ENCODE data around the gene TBC1D9. TPM values are rescaled to one million over a fixed set of nuclear protein-coding genes. Genes with fewer than 3 reads are reported as not detected.
"Not testable (repeated sequence)": the region's sequence is repeated elsewhere in the genome, so short reads cannot be mapped to it uniquely, and the experiment has no call there.

The TBC1D9 gene
- polyA plus RNA-seq: 1 to 10 TPM in 1 of 3 donors, under 1 TPM in 2; 0.21 to 1.1 (median 0.22) TPM

DNA sequence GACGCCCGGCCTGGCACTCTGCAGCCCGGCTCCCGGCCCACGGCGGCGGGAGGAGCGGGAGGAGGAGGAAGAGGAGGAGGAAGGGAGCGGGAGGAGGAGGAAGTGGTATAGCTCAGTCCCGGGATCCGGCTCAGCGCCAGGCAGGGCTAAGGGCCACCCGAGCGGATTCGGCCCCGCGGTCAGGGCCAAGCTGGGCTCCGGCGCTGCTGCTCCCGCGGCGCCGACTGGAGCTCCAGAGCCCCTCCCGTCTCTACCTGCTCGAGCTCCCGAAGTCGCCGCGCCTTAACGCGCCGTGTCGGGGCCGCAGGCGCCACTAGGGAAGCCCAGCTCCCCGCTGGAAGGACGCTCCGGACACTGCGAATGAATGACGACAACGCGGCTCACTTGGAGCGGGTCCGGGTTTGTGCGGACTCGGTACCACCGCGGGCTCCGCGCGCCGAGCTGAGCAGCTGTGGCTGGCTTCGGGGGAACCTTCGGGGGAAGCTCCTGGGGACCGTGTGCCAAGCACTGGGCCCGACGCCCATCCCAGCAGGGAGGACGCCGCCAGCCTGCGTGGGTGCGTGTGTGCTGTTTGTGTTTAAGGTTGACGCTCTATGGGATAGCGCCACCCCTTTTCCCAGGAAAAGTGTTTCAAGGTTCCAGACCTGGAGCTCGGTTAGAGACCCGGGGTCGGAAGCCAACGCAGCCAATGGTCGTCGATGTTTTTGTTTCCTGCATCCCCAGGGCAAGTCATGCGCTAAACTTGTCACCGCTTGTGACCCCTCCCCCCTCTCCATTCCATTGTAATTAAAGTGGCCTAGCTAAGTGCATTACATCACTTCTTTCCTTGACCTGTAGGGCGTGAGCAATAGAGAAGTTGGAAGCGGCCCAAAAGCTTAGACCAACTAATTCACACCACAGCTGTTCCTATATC, at the start of gene TBC1D9:
Gene TBC1D9, minus strand, starts transcription at position 67 of the 913 bp plus-strand sequence. CDS start 340 bp downstream, outside the sequence.
- peaks cover 0 to 5% (median 3%) of the 10 kb centered on the region in 6 donors for H3K9me3 Mint-ChIP-seq
- H3K27ac Mint-ChIP-seq: no peak within 1 kb of the TSS
- peak within 1 kb of the TSS in 4 of 5 donors; percentile 29 to 54 (median 39) for H3K4me3 Mint-ChIP-seq
- peak in 1 of 3 donors; percentile 2 for DNase-seq
- H3K4me1 Mint-ChIP-seq: peaks cover 5 to 10% of the 10 kb centered on the region in 2 donors
- H3K36me3 Mint-ChIP-seq: peaks cover 0 to 3% (median 0%) of the 10 kb centered on the region in 3 donors
- H3K27me3 Mint-ChIP-seq (ENCODE audit: low read depth in 3 of 3): peaks cover 10 to 18% (median 13%) of the 10 kb centered on the region in 3 donors

DNA sequence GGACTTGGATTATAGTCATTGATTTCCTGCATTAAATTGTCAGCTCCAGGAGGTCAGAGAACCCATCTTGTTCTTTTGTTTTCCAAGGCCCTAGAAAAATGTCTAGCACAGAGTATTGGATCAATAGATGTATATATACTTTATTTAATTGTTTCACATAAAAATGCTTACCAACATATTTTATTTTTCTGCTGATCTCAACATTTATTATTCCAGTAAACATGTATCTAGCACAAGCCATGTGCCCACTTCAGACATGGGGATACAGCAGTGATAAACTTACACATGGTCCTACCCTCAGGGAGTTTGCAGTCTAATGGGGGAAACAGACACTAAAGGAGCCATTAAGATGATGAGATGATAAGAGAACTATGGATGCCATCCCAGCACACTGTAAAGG, 49.1 kb upstream of the TBC1D9 start:
- no peak for DNase-seq
- peaks cover 0 to 4% (median 0%) of the 10 kb centered on the region in 6 donors for H3K9me3 Mint-ChIP-seq
- H3K36me3 Mint-ChIP-seq: no peaks in the 10 kb centered on the region
- H3K4me3 Mint-ChIP-seq: no peak overlapping the region
- peaks cover 0 to 3% (median 2%) of the 10 kb centered on the region in 3 donors for H3K27me3 Mint-ChIP-seq (ENCODE audit: low read depth in 3 of 3)
- H3K27ac Mint-ChIP-seq: no peak overlapping the region
- no peaks in the 10 kb centered on the region for H3K4me1 Mint-ChIP-seq

DNA sequence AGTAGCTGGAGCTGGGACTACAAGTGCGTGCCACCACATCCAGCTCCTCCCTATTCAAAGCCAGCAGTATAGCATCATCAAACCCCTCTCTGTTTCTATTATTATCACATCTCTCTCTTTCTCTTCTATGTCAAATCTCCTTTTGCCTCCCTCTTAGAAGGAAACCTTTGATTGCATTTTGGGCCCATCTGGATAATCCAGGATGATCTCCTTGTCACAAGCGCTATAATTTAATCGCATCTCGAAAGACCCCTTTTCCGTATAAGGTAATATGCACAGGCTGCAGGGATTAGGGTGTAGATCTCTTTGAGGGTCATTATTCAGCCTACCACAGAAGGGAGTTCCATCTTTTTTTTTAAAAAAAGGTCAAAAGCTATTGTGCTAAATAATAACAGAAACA, 46.4 kb upstream of the TBC1D9 start:
- H3K27ac Mint-ChIP-seq: no peak overlapping the region
- H3K4me1 Mint-ChIP-seq: no peaks in the 10 kb centered on the region
- no peak overlapping the region for H3K4me3 Mint-ChIP-seq

DNA sequence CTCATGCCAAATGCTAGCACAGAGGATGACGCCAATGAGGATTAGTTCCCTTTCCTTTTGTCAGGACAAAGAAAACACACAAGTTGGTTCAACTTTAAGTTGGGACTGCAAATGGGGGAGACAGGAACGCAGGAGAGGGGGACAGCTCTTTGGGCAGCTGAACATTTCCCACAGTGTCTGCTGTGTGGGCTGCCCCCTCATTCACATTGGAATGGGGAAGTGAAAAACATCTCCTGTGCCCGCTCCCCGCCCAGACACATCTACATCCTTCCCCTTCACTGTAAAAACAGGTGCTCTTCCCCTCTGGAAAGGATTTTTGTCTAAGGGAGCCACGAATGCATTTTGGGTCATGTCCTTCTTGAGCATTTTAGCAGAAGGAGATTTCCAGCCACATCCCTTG, 44.5 kb upstream of the TBC1D9 start:
- Mint-ChIP-seq H3K4me3 (no peak overlapping the region), H3K27ac (no peak overlapping the region), H3K9me3 (peaks cover 0 to 3% (median 0%) of the 10 kb centered on the region in 6 donors), H3K36me3 (no peaks in the 10 kb centered on the region), H3K27me3 (ENCODE audit: low read depth in 3 of 3) (peaks cover 1 to 4% (median 3%) of the 10 kb centered on the region in 3 donors), H3K4me1 (no peaks in the 10 kb centered on the region)
- no peak for DNase-seq

More for the DNA sequence above, 46.4 kb upstream of the TBC1D9 start:
- peaks cover 0 to 4% (median 0%) of the 10 kb centered on the region in 6 donors for H3K9me3 Mint-ChIP-seq
- no peak for DNase-seq
- no peaks in the 10 kb centered on the region for H3K36me3 Mint-ChIP-seq
- H3K27me3 Mint-ChIP-seq (ENCODE audit: low read depth in 3 of 3): peaks cover 1 to 4% (median 4%) of the 10 kb centered on the region in 3 donors

DNA sequence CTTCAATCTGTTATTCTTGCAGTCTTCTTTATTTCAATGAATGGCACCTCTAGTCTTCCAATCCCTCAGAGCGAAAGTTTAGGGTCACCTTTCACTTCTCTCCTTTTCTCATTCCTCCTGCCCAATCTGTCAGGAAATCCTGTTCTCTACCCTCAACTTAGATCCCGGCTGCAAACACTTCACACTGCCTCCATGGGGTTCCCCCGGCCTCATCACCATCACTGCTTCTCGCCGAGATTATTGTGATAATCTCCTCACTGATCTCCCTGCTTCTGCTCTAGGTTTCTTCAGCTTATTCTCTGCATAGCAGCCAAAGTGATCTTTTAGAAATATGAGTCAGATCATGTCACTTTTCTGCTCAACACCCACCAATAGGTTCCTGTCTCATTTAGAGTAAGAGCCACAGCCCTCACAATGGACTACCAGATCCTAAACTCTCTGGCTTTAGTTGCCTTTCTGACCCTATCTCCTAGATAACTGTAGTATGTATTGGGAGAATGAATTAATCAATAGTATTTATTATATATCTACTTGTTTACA, 43.6 kb upstream of the TBC1D9 start:
- H3K4me3 Mint-ChIP-seq: no peak overlapping the region

DNA sequence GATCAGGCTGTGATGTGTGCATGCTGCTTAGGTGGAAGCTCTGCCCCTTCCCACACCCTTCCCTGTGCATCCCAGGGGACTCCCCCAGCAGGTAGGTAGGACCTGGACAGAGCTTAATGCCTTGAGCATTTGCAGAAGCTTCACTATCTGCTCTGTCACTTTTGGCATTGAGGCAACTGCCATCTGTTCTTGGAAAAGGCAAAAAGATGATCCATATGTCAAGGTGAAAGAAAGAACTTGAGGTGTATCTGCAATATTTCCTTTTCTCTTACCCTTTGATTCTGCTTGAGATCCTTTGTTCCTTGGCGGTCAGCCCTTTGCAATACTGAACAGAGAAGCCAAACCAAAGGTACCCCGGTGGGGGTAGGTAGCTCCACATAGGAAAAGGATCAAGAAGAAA, 37.1 kb upstream of the TBC1D9 start:
- H3K27ac Mint-ChIP-seq: no peak overlapping the region
- H3K4me1 Mint-ChIP-seq: no peaks in the 10 kb centered on the region
- H3K4me3 Mint-ChIP-seq: no peak overlapping the region
- no peak for DNase-seq
- H3K27me3 Mint-ChIP-seq (ENCODE audit: low read depth in 3 of 3): no peaks in the 10 kb centered on the region
- no peaks in the 10 kb centered on the region for H3K36me3 Mint-ChIP-seq
- H3K9me3 Mint-ChIP-seq: peaks cover 0 to 8% (median 2%) of the 10 kb centered on the region in 6 donors

More for the DNA sequence above, 43.6 kb upstream of the TBC1D9 start:
- Mint-ChIP-seq H3K27ac (no peak overlapping the region), H3K36me3 (no peaks in the 10 kb centered on the region), H3K9me3 (no peaks in the 10 kb centered on the region), H3K4me1 (no peaks in the 10 kb centered on the region), H3K27me3 (ENCODE audit: low read depth in 3 of 3) (peaks cover 1 to 4% (median 2%) of the 10 kb centered on the region in 3 donors)
- no peak for DNase-seq

DNA sequence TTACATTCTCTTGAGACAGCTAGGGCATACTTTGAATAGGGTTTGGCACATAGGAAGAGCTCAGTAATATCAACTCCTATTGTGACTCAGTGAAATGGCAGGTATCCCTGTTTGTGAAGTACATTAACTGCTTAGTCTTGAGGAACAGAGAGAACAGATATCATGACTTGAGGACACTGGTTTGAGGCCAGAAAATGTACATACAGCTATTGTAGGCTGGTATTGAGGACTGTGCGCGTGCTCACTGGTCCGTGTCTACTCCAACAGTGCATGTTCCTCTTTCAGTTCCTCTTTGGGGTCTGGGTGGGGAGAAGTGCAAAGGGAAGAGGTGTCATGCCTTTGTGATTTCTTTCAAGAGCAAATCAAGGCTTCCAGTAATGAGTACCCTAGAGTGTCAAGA, 34.6 kb upstream of the TBC1D9 start:
- Mint-ChIP-seq H3K27me3 (ENCODE audit: low read depth in 3 of 3) (peaks cover 0 to 2% (median 0%) of the 10 kb centered on the region in 3 donors), H3K4me1 (no peaks in the 10 kb centered on the region), H3K9me3 (peaks cover 2 to 8% (median 3%) of the 10 kb centered on the region in 6 donors), H3K36me3 (no peaks in the 10 kb centered on the region), H3K4me3 (no peak overlapping the region), H3K27ac (no peak overlapping the region)
- no peak for DNase-seq

DNA sequence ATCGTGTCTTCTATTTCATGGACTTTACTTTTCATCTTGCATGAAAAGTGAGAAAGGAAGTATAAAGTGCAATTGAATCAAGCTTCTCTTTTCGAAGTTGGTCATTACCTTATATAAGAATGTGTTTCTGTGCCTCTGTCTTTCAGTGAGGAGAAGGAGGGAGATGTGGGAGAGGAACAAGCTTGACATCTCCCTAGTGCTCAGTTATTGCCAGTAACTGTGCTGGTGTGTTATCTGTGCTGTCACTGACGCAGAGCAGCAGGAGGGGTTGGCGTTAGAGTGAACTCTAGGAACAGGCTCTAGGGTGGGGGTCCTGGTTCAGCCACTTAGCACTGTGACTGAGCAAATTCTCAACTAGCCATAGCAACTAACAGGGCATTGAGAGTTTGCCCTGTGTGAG, 34.0 kb upstream of the TBC1D9 start:
- DNase-seq: no peak
- Mint-ChIP-seq H3K4me3 (no peak overlapping the region), H3K27me3 (ENCODE audit: low read depth in 3 of 3) (peaks cover 0 to 2% (median 0%) of the 10 kb centered on the region in 3 donors), H3K9me3 (peaks cover 2 to 8% (median 3%) of the 10 kb centered on the region in 6 donors), H3K36me3 (no peaks in the 10 kb centered on the region), H3K4me1 (no peaks in the 10 kb centered on the region), H3K27ac (peak overlapping the region in 1 of 6 donors; percentile 48)

DNA sequence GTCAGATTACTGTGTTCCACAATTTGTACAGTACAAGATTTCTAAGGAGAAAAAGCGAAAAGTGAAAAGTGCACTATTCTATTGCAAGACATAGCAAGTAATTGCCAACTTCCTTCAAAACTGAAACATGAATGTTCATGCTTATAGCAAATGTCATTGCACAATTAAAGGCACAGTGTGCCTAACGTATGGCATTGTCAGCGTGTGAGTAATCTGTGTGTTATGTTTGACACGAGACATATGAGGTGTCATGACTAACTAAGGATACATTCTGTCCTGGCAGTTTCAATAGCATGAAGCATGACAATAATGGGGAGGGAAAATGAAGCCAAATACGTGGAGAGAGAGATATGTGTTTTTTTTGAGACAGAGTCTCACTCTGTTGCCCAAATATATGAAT, 33.6 kb upstream of the TBC1D9 start:
- no peaks in the 10 kb centered on the region for H3K36me3 Mint-ChIP-seq
- H3K4me3 Mint-ChIP-seq: no peak overlapping the region
- DNase-seq: no peak
- H3K9me3 Mint-ChIP-seq: peaks cover 2 to 8% (median 3%) of the 10 kb centered on the region in 6 donors
- H3K4me1 Mint-ChIP-seq: no peaks in the 10 kb centered on the region
- peaks cover 0 to 2% (median 0%) of the 10 kb centered on the region in 3 donors for H3K27me3 Mint-ChIP-seq (ENCODE audit: low read depth in 3 of 3)
- no peak overlapping the region for H3K27ac Mint-ChIP-seq

DNA sequence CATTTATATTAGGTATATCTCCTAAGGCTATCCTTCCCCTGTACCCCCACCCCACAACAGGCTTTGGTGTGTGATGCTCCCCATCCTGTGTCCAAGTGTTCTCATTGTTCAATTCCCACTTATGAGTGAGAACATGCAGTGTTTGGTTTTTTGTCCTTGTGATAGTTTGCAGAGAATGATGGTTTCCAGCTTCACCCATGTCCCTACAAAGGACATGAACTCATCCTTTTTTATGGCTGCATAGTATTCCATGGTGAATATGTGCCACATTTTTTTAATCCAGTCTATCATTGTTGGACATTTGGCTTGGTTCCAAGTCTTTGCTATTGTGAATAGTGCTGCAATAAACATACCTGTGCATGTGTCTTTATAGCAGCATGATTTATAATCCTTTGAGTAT, 26.6 kb upstream of the TBC1D9 start:
- not testable (repeated sequence) for H3K36me3 Mint-ChIP-seq; DNase-seq; H3K27ac Mint-ChIP-seq; H3K4me1 Mint-ChIP-seq; H3K4me3 Mint-ChIP-seq; H3K9me3 Mint-ChIP-seq; H3K27me3 Mint-ChIP-seq (ENCODE audit: low read depth in 3 of 3)

DNA sequence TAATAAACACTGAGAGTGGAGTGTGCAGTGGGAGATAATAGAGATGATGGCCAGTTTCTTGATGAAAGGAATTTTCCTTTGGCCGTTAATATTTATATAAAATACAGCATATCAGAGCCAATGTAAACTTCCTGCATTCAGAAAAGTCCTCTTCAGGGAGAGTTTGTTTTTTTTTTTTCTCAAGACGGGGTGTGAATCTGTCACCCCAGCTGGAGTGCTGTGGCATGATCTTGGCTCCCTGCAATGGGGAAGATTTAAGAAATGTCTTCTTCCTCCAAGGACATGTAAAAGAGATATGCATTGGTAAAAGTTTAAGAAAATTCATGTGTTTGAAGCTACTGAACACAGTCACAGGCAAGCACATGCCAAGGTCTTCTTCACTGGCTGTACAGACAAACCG, 25.4 kb upstream of the TBC1D9 start:
- Mint-ChIP-seq H3K27ac (no peak overlapping the region), H3K36me3 (no peaks in the 10 kb centered on the region), H3K27me3 (ENCODE audit: low read depth in 3 of 3) (peaks cover 0 to 4% (median 0%) of the 10 kb centered on the region in 3 donors), H3K9me3 (peaks cover 0 to 4% (median 0%) of the 10 kb centered on the region in 6 donors), H3K4me3 (no peak overlapping the region), H3K4me1 (no peaks in the 10 kb centered on the region)
- DNase-seq: no peak

DNA sequence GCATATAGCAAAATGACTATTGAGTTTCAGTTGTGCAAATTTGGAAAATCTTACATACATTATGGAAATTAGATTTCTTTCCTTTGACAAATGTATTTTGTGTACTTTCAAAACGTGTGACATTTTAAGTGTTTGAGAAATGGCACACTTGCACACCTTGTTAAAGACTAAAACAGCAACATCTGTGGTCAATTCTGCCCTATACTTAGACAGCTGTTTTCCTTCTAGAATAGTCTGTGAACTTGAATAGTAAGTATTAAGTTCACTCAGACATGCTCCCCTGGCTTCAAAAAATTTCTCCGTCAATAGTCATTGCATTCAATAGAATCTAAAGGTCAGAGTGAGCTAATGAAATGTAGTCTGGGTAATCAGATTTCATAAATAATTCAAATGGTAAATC, 21.7 kb upstream of the TBC1D9 start:
- no peak overlapping the region for H3K4me3 Mint-ChIP-seq
- H3K27me3 Mint-ChIP-seq (ENCODE audit: low read depth in 3 of 3): peaks cover 0 to 2% (median 0%) of the 10 kb centered on the region in 3 donors
- no peak overlapping the region for H3K27ac Mint-ChIP-seq
- peaks cover 0 to 6% (median 0%) of the 10 kb centered on the region in 6 donors for H3K9me3 Mint-ChIP-seq
- no peaks in the 10 kb centered on the region for H3K4me1 Mint-ChIP-seq
- H3K36me3 Mint-ChIP-seq: no peaks in the 10 kb centered on the region
- DNase-seq: no peak

DNA sequence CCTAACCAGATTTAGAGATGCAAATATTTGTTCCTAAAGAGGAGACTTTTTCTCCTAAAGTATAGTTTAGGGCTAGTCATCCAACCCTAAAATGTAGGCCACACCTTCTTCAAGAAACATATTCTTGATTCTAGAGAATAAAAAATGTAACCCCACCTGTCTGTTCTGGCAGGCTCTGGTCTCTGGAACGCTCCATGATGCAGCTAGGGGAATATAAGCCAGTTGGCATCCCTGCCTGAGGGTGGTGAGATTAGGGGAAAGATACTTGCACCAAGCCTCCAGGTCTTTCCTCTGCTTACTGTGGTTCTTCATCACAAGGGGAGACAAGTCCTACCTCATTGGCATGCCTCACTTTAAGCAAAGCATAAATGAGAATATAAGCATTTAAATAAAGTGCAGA, 21.2 kb upstream of the TBC1D9 start:
- H3K36me3 Mint-ChIP-seq: no peaks in the 10 kb centered on the region
- DNase-seq: no peak

DNA sequence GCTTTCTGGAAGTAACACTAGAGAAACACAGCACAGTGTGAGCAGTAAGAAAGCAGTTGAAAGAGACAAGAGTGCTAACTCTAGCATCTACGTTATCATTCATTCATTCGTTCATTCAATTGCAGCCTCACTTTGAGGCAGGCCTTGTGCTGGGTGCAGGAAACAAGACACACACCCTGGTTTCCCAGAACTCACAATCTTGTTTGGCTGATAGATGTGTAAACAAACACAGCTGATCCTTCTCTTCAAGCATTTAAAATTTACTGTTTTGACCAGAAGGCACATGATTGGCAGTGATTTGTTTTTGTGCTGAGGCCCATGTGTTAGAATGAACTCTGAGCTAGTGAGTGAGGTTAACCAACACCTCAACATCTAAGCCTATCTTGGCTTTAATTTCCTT, 20.4 kb upstream of the TBC1D9 start:
- DNase-seq: no peak
- Mint-ChIP-seq H3K27ac (no peak overlapping the region), H3K9me3 (peaks cover 0 to 4% (median 0%) of the 10 kb centered on the region in 6 donors), H3K4me3 (no peak overlapping the region), H3K4me1 (no peaks in the 10 kb centered on the region), H3K36me3 (no peaks in the 10 kb centered on the region), H3K27me3 (ENCODE audit: low read depth in 3 of 3) (peaks cover 0 to 2% (median 0%) of the 10 kb centered on the region in 3 donors)

More for the DNA sequence above, 21.2 kb upstream of the TBC1D9 start:
- Mint-ChIP-seq H3K9me3 (peaks cover 0 to 6% (median 0%) of the 10 kb centered on the region in 6 donors), H3K4me3 (no peak overlapping the region), H3K4me1 (no peaks in the 10 kb centered on the region), H3K27ac (no peak overlapping the region), H3K27me3 (ENCODE audit: low read depth in 3 of 3) (peaks cover 0 to 2% (median 0%) of the 10 kb centered on the region in 3 donors)

Measured in immature natural killer cell (primary cell).